Tibial artery (tissue), 4 donors: Measurements from ENCODE around the gene ITPK1.
A peak's percentile ranks its signal among the peaks of the same experiment; 100 is the strongest.

Experiments used
- DNase-seq, 2 donors: peaks; one replicate each; pipeline ENCODE4 v3.0.0-alpha.2; 2019
- H3K27ac ChIP-seq, 2 donors: fragments of 200-600 bp; sonication (generic) in 1 of 2; 1 replicate in 1 of 2; 2 replicates in 1 of 2; pipeline ENCODE4 v1.5.1; 2018 to 2019; ENCODE audit warnings: mild to moderate bottlenecking in 1 of 2
- H3K27me3 ChIP-seq, 2 donors: fragments of 200-600 bp; sonication (generic) in 1 of 2; one replicate each; pipeline versions ENCODE4 v1.5.1 to v1.6.0; 2016 to 2019
- H3K36me3 ChIP-seq, 3 donors: fragments of 200-600 bp; sonication (generic) in 2 of 3; one replicate each; pipeline ENCODE4 v1.5.1; 2016 to 2019; ENCODE audit warnings: mild to moderate bottlenecking in 2 of 3
- H3K4me1 ChIP-seq, 4 donors: fragments of 200-600 bp; sonication (generic) in 2 of 4; 1 replicate in 3 of 4; 2 replicates in 1 of 4; pipeline ENCODE4 v1.5.1; 2016 to 2019
- H3K4me3 ChIP-seq, 2 donors: fragments of 200-600 bp; sonication (generic) in 1 of 2; 1 replicate in 1 of 2; 2 replicates in 1 of 2; pipeline ENCODE4 v1.5.1; 2018 to 2019; ENCODE audit warnings: mild to moderate bottlenecking in 2 of 2
- H3K9me3 ChIP-seq, 3 donors: fragments of 200-600 bp; sonication (generic) in 1 of 3; one replicate each; pipeline ENCODE4 v1.5.1; 2016 to 2019
- CTCF ChIP-seq, 2 experiments: fragments of 200-600 bp in 1 of 2; fragments of 450-650 bp in 1 of 2; IDR thresholded peaks; one replicate each; pipeline ENCODE4 v1.5.1; 2017 to 2019; ENCODE audit warnings: antibody characterized with exemption in 2 of 2, mild to moderate bottlenecking in 1 of 2, moderate library complexity in 1 of 2
- intact Hi-C: fragments of 100-400 bp; cut with DNase I; formaldehyde crosslinking; loops from one replicate; pipeline ENCODE4 v1.15.0; 2023; ENCODE audit warnings: low total_unique reads

Gene ITPK1

GRCh38 chr14:93089521-93090269 is 26.0 kb downstream of the ITPK1 start:
- Histone ChIP-seq H3K4me3 (no peak overlapping the region), H3K27me3 (no peaks in the 10 kb centered on the region), H3K4me1 (peaks cover 0 to 76% (median 56%) of the 10 kb centered on the region in 4 donors), H3K9me3 (no peaks in the 10 kb centered on the region), H3K36me3 (no peaks in the 10 kb centered on the region), H3K27ac (no peak overlapping the region)
- intact Hi-C loops: no loop called here
- no peak for DNase-seq
- no peak for TF ChIP-seq CTCF (IDR thresholded peaks at IDR 0.05)

- intact Hi-C loops: no loop called here
- DNase-seq: no peak
Measured at GRCh38 chr14:93086441-93087055, 29.2 kb downstream of the ITPK1 start.

GRCh38 chr14:93085911-93086310 is 29.8 kb downstream of the ITPK1 start:
- no peak for DNase-seq
- Histone ChIP-seq H3K4me3 (no peak overlapping the region), H3K4me1 (peaks cover 0 to 76% (median 42%) of the 10 kb centered on the region in 4 donors), H3K27me3 (no peaks in the 10 kb centered on the region), H3K27ac (peak overlapping the region in 1 of 2 donors; percentile 41), H3K36me3 (no peaks in the 10 kb centered on the region), H3K9me3 (no peaks in the 10 kb centered on the region)
- intact Hi-C loops: no loop called here
- TF ChIP-seq CTCF (IDR thresholded peaks at IDR 0.05): no peak

More at GRCh38 chr14:93086441-93087055, 29.2 kb downstream of the ITPK1 start:
- Histone ChIP-seq H3K4me1 (peaks cover 0 to 77% (median 48%) of the 10 kb centered on the region in 4 donors), H3K27ac (no peak overlapping the region), H3K9me3 (no peaks in the 10 kb centered on the region), H3K36me3 (no peaks in the 10 kb centered on the region), H3K27me3 (no peaks in the 10 kb centered on the region), H3K4me3 (no peak overlapping the region)
- TF ChIP-seq CTCF (IDR thresholded peaks at IDR 0.05): no peak

DNA sequence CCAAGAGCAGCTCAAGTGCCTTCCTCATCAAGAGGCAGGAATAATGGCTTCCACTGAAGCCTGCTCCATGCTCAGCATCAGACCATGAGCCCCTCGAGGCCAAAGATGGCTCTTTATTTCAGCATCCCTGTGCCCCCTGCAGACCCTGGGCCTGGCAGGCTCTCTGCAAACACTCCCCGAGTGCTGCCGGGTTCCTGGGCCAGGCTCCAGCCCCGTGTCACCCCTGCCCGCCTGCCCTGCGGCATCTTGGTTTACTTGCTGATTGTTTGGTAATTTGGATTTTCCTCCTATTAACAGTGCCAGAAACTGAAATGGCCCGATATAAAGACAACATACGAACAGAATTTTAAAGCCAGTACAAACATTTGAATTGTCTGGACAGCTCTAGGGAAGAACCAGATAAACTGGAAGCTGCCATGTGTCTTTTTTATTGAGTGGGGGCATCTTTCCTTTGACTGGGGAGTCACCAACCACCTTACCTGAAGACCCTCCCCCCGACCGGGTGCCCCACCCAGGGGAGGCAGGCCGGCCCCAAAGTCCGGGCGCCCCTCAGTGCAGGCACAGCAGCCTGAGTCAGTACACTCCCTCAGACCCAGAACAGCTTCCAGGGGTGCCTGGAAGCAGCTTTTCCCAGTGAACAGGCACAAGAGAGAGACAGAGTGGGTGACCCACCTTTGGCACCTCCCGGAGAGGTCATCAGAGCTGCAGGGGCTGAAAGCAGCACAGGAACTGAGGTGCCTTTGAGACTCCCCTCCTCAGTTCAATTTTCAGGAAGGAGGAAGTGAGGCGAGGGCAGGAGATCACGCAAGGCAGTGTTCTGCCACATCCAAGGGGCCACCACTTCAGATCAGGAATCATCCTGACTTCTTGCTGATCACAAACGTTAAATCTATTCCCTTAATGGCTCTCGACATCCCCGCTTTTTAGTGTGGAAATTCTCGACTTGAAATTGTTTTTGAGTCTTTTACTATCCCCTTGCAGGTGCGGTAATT is 30.6 kb downstream of the ITPK1 start:
- intact Hi-C loops: no loop called here
- Histone ChIP-seq H3K27me3 (no peaks in the 10 kb centered on the region), H3K4me3 (no peak overlapping the region), H3K4me1 (peaks cover 0 to 74% (median 38%) of the 10 kb centered on the region in 4 donors), H3K36me3 (no peaks in the 10 kb centered on the region), H3K27ac (peak overlapping the region in 1 of 2 donors; percentile 41), H3K9me3 (no peaks in the 10 kb centered on the region)
- no peak for TF ChIP-seq CTCF (IDR thresholded peaks at IDR 0.05)
- DNase-seq: no peak

DNA sequence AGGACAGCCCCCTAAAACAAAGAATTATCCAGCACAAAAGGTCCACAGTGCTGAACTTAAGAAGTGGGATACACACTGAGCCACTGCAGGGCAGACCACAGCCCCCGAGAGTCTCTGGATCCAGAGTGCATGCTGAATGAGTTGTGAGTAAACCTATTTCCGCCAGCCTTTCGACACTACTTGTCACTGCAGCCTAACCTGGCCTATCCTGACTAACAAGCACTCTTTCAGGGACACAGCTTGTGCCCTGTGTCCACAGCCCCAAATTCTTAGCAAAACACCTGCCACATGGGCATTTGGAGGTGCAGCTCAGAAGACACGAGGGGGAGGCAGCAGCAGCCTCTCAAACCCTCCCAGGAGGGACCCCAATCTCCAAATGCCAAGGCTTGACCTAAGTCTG is 31.3 kb downstream of the ITPK1 start:
- intact Hi-C loops: no loop called here
- no peak for TF ChIP-seq CTCF (IDR thresholded peaks at IDR 0.05)

More for the DNA sequence above, 31.3 kb downstream of the ITPK1 start:
- no peaks in the 10 kb centered on the region for H3K27me3 ChIP-seq
- H3K4me3 ChIP-seq: no peak overlapping the region
- H3K36me3 ChIP-seq: no peaks in the 10 kb centered on the region
- H3K4me1 ChIP-seq: peaks cover 0 to 74% (median 37%) of the 10 kb centered on the region in 4 donors
- DNase-seq: no peak
- no peak overlapping the region for H3K27ac ChIP-seq
- no peaks in the 10 kb centered on the region for H3K9me3 ChIP-seq
